GM18870 (cell line): ENCODE data around the gene POLR2A.
"Not testable (repeated sequence)": the region's sequence is repeated elsewhere in the genome, so short reads cannot be mapped to it uniquely, and the experiment has no call there.

Experiments used
- ATAC-seq: cut with Tn5 transposase; IDR thresholded peaks from one replicate; pipeline ENCODE4 v1.9.1; 2021; ENCODE audit warnings: moderate library complexity; ENCODE audit not compliant: unreplicated experiment

POLR2A gene

DNA sequence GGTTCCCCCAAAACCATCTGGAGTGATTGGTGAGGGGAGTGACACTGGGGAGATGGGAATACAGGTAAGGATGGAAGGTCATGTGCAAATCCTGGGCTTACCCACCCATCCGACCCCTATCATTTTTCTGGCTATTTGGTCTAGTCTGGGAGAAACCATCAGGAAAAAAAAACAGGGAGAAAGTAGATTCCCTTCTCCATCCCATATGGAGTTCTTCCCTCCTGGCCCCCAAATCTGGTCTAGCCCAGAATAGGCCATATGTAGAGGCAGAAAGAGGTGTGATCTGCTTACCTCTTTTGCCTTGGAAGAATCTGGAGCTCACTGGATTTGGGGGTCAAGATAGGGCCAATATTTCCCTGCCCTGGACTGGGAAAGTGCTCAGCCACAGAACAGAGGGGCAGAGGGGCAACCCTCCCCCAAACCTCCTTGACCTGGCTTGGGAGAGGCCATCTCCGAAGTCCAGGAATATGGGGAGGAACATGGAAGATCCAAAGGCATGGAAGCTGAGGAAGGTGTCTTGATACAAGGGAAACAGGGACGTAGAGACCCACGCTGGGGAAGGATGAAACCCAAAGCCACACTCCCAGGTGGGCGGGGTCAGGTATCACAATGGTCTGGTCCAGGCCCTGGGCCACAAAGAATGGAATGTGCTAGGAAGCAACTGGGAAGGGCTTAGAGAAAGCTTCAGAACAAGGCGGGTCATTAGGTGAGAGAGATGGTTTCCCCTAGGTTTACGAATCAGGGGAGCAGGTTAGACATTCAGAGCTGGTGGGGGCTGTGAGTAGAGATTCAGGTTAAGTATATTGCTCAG lies 23.1 kb upstream of the POLR2A start:
- ATAC-seq: no peak

DNA sequence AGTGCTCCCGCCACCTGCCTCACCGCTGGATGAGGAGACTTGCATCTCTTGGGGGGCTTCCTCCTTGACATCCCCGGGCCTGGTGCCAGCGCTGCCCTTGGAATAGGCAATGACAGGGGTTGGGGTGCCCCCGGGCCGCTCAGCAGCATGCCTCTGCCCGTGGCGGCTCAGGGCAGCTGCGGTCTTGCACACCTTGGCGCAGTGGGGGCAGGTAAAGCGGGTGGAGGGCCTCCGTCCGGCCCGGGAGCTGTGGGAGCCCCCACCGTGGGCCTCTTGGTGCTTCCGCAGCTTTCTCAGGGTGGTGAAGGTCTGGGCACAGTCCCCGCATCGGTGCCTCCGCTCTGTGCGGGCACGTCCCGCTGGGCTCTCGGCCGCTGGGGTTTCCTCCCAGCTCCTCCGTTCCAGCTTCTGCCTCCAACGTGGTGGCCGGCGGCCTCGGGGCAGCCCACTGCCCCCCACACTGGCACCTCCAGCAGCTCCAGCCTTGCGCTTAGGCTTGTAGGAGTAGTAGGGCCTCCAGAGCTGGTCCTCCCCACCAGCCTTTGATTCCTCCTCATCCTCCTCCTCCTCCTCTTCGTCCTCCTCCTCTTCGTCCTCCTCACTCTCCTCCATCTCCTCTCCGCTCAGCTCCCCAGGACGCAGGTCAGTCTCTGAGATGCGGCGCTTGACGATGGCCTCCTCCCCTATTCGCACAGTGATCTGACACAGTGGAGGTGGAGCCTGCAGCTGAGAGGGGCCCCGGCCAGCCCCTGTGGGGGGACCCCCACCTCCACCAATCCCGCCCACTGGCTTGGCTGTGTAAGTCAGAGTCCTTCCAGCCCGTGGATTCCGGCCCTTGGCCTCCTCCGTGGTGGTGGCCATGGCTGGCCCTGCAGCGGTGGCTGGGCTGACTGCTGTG lies 21.4 kb upstream of the POLR2A start:
- no peak for ATAC-seq

DNA sequence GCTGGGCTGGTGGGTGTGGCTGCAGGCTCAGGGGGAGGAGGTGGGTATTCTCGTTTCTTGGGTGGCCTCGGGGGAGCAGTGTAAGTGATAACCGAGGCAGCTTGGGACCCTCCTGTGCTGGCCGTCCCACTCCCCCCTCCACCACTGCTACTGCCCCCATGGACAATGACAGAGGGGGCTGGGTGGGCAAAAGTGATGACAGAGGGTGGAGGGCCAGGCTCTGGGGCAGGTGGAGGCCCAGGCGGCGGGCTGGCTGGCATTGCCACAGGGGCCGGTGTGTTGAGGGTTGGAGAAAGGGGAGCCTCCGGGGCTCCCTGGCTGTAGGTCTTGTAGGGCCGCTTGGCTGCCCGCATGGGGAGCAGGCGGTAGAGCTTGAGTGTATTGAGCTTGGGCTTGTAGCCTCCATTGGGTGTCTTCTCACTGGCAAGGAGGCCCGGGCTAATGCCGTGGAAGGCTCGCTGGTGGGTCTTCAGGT lies 20.8 kb upstream of the POLR2A start:
- ATAC-seq: no peak

DNA sequence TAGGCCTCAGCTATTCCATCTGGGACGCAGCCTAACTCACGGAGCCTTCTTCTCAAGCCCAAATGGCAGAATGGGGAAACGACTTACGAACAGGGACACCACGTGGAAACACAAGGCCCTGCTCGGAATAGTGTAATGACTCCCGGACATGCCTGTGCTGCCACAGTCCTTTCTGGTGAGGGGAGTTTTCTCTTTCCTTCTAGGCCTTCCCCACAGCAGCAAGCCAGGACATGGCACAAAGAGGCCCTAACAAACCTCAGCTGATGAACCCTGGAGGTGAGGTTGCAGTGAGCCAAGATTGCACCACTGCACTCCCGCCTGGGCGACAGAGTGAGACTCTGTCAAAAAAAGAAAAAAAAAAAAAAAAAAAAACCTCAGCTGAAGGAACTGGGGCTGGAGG lies 20.1 kb upstream of the POLR2A start:
- ATAC-seq: no peak

DNA sequence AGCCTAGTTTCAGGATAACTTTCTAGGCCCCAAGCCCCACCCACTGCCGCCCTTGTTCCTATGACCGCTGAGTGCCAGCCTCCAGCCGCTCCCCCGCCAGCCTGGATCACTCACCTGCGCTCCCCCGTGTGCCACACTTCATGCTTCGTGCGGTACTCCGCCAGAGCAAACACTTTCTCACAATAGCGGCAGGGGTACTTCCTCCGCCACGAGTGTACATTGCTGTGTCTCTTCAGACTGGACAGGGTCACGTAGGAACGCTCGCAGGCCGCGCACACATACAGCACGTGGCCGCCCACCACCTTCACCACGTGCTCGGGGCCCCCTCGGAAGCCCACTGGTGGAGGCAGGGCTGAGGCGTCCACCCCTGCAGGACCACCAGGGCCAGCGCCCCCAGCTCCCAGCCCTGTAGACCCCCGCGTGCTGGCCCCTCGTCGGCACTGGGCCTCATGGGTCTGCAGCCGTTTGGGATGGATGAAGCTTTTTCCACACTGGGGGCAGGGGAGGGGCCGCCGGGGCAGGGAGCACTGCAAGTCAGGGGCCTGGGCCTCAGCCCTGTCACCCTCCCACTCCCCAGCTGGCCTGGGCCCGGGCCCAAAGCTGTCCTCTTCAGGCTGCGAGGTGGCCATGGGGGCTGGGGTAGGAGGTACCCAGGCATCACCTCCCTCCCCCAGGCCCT lies 18.4 kb upstream of the POLR2A start:
- no peak for ATAC-seq

DNA sequence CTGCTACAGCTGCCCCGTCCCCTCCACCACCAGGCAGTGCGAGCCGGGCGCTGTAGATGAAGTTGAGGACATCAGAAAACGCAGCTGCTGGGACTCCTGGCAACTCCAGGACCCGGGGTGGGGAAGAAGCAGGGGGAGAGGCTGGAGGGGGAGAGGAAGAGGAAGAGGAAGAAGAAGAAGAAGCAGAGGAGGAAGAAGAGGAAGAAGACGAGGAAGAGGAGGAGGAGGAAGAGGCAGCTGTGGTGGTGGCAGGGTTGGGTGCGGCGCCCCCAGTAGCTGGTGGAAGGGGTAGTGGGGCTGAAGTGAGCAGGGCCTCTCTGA lies 17.9 kb upstream of the POLR2A start:
- ATAC-seq: no peak

DNA sequence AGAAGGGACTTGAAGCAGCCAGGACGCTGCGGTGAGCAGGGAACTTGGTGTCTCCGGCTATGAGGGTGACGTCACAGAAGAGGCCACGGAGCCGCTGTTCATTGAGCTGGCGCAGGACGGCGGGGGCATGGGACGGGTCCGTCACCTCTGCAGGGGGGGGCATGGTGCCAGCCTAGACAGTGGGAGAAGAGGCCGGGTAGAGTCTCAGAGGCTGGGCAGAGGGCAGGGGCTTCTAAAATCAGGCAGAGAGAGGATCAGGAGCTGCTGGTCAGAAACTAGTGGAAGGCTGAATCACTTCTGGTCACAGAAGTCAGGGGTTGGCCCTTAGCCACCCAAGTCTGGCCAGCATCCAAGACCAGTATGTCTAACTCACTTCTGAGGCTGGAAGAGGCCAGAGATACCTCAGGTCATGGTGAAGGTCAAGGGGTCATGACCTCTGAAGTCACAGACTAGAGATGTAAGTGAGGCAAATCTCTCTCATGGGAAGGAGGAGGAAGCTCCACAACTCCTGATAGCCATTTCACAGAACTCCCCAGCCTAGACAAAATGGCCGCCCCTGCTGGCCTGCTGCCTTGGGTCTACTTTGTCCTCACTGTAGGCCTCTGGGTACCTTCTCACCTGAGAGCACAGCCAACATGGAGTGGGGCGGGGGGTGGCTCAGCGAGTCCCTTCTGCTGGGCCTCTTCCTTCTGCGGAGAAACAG lies 17.4 kb upstream of the POLR2A start:
- ATAC-seq: no peak

DNA sequence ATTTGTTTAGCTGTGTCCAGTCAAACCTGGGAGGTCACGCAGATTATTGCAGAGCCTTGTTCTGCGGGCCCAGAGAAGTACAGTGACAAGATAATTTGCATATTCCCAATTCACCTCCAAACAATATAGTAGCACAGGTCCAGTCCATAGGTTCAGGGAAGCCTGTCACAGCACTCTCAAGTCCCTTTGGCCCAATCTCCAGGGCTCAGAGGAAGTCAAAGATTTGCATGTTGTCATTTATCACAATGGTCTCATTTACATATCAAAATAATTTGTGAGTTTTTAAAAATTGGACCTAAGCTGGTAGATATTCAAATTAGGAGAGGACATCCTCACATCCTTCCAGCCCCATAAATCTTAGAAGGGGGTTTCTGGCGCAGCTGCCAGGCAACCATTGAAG lies 16.7 kb upstream of the POLR2A start:
- no peak for ATAC-seq

DNA sequence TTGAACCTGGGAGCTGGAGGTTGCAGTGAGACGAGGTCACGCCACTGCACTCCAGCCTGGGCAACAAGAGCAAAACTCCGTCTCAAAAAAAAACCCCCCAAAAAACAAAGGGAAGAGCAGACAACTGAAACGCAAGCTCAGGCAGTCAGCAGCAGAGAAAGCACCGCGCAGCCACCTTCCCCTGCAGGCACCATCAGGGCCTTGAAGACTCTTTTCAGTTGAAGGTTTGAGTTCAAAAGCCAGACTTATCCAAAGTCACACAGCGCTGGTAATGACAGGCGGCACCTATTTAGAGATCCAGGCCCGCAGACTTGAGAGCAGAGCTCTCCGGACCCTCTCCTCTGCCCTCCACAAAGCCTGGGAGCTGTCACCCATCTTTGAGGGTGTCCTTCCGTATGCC lies 15.9 kb upstream of the POLR2A start:
- ATAC-seq: no peak

DNA sequence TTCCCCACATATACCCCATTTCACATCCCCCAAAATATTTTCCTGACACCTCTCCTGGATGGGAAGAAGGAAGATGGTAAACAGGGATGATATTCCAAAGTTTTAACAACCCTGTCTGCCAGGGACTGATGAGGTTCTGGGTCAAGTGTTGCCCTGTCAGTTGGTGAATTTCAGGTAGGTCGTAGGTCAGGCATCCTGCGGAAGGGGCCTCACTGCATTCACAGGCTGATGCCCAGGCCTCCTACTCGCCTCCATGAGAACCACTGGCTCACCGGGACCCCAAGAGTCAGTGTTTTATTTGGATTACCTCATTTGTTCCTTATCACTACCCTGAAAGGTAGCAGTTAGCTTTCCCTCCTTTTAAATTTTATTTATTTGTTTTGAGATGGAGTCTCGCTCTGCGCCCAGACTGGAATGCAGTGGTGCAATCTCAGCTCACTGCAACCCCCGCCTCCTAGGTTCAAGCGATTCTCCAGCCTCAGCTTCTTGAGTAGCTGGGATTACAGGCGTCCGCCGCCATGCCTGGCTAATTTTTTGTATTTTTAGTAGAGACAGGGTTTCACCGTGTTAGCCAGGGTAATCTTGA lies 15.3 kb upstream of the POLR2A start:
- no peak for ATAC-seq

DNA sequence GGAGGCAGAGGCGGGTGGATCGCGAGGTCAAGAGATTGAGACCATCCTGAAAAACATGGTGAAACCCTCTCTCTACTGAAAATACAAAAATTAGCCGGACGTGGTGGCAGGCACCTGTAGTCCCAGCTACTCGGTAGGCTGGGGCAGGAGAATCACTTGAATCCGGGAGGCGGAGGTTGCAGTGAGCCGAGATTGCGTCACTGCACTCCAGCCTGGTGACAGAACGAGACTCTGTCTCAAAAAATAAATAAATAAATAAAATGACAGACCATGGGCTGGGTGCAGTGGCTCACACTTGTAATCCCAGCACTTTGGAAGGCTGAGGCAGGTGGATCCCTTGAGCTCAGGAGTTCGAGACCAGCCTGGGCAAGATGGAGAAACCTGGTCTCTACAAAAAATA lies 14.3 kb upstream of the POLR2A start:
- ATAC-seq: not testable (repeated sequence)

DNA sequence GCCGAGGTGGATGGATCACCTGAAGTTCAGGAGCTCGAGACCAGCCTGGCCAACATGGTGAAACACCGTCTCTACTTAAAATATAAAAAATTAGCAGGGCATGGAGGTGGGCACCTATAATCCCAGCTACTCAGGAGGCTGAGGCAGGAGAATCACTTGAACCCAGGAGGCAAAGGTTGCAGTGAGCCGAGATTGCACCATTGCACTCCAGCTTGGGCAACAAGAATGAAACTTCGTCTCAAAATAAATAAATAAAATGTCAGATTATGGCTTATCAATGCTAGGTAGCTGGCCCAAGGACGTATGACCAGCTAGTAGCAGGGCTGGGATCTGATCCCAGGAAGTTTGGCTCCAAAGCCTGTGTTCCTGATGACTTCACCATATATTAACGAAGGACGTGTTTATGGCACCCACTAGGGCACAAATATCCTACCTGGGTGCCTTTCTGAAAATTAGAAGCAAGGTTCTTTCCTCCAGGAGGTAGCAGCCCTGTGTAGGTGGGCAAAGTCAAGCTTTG lies 13.7 kb upstream of the POLR2A start:
- ATAC-seq: not testable (repeated sequence)

DNA sequence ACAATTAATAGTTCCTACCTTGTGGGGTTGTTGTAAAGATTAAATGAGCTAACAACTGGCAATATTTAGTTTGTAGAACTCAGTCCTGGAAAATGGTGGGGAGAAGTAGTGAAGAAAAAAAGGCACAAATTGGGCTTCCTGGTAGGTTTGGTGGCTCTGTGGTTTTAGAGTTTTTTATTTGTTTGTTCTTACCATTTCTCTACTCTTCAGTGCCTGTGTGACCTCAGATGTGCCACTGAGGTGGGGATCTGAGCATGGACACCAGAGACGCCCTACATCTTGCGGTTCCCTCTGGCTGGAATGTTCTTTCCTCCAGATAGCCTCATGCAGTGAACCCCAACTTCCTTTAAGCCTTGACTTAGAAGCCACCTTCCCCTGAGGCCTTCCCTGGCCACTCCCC lies 12.4 kb upstream of the POLR2A start:
- ATAC-seq: no peak

DNA sequence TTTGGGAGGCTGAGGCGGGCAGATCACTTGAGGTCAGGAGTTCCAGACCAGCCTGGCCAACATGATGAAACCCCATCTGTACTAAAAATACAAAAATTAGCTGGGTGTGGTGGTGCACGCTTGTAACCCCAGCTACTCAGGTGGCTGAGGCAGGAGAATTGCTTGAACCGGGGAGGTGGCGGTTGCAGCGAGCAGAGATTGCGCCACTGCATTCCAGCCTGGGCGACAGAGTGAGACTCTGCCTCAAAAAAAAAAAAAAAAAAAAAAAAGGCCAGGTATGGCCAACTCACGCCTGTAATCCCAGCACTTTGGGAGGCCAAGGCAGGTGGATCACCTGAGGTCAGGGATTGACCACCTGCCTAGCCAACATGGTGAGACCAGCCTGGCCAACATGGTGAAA lies 9.4 kb upstream of the POLR2A start:
- not testable (repeated sequence) for ATAC-seq

DNA sequence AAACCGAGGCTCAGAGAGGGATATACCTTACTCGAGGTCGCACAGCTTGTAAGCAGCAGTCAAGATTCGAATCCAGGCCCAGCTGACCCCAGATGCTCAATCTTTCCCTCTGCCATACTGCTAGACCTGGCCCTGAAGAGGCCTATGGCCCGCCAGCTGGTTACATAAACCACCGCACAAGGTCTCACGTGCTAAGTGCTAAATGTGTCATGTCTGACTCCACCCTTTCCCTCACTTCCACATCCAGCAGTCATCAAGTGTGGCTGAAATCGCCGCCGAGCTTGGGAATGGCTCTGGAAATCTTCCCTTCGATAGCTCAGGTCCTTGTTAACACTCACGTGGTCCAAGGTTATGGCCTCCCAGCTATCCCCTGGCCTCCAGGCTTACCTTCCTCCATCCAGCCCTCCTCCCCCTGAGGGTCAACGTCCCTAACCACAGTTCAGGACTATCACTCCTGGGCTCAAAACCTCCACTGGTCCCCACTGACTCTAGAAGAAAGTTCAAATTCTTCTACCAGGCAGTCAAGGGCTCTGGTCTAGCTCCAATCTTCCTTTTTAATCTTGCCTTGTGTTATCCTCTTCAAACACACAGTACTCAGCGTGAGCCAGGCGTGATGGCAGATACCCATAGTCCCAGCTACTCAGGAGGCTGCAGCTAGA lies 8.3 kb upstream of the POLR2A start:
- no peak for ATAC-seq

DNA sequence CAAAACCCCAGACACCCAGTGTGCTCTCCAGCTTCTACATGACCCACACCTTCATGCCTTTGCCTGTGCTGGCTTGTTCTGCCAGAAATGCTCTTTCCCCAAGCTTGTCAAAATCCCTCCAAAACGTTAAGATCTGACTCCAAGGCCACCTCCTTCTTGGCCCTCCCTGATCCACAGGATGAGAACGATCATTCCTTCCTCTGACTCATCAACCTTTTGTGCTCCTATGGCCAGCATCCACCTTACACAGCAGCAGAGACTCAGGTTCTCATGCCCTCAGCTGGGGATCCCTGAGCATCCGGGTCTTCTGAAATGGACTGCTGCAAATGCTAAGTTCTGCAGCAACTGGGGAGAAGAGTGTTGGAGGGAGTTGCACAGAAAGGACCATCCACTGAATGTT lies 7.7 kb upstream of the POLR2A start:
- no peak for ATAC-seq

DNA sequence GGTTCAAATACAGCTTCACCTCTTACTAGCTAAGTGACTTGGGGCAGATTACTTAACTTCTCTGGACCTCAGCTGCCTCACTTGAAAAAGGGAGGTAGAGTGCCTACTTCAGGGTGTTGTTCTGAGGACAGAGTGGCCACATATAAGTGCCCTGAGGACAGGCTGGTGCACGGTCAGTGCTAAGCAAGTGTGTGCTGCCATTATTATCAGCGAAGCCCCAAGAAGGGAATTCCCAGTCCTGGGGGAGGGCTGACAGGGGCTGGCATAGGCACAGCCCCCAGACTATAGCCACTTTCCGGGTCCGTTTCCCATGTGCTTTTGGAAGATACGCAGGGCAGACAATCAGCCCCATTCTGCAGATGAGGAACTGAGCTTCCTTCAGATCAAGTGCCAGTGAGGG lies 7.2 kb upstream of the POLR2A start:
- no peak for ATAC-seq

DNA sequence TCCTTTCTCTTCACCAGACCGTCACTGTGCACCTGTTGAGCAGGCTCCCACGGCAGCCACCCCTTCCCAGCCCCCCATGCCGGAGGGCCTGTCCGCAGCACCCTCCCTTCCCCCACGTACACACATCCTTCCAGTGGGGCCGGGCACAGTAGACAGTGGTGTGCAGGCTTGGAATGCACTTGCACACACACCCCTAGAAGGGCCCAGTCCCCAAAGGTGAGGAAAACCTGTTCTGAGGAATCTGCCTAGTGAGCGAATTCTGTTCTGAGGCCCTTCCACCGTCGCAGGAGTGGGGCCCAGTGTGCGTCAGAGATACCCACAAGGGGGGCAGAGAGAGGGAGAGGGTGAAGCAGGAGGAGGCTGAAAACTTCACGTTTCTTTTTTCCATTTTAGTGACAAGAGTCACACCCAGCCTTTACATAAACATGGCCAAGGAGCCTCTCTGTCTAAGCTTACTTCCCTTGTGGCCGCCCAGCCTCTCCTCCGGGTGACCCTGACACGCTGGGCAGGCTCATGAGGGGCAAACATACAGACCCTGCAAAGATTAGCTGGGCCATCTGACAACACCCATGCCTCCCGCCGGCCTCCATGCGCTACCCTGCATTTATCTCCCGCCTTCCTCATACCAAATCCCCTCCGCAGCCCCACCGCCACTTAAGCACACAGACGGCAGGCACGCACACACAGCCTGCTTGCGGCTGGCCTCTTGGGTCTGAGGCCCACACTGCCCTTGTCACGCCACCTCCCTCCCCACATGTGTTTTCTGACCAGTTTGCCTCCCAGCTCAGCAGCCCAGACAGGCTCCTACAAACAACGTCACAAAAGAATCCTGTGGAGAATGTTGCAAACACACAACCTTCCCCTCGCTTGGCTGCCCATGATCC lies 6.5 kb upstream of the POLR2A start:
- ATAC-seq: no peak
